ENCODE measurements around the gene MAJIN.

- TF ChIP-seq CTCF (IDR thresholded peaks at IDR 0.05) = no peak
- TF ChIP-seq POLR2A (IDR thresholded peaks at IDR 0.05) = no peak
Observed at GRCh38 chr11:64909653-64910343, 62.1 kb downstream of the MAJIN start.

Measured in prostate gland (tissue), 2 donors.